ENCODE data around the gene ATF4.

DNA sequence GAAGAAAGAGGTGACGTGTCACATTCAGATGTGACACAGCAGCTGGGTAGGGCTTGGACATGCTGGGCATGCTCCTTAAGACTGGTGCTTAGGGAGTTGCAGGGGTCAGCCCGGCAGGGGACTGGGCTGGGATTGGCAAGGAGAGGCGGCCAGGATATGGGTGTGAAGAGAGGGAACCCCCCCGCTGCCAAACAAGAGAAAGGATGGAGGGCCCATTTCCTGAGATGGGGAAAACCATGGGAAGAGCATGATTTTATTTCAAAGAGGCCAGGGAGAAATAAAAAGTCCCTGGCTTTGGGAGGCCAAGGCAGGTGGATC lies 5.3 kb downstream of the ATF4 start:
- TF ChIP-seq, protein P1, sequence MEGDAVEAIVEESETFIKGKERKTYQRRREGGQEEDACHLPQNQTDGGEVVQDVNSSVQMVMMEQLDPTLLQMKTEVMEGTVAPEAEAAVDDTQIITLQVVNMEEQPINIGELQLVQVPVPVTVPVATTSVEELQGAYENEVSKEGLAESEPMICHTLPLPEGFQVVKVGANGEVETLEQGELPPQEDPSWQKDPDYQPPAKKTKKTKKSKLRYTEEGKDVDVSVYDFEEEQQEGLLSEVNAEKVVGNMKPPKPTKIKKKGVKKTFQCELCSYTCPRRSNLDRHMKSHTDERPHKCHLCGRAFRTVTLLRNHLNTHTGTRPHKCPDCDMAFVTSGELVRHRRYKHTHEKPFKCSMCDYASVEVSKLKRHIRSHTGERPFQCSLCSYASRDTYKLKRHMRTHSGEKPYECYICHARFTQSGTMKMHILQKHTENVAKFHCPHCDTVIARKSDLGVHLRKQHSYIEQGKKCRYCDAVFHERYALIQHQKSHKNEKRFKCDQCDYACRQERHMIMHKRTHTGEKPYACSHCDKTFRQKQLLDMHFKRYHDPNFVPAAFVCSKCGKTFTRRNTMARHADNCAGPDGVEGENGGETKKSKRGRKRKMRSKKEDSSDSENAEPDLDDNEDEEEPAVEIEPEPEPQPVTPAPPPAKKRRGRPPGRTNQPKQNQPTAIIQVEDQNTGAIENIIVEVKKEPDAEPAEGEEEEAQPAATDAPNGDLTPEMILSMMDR (IDR thresholded peaks at IDR 0.05; ENCODE audit: low read length), result no peak
- no peak for TF ChIP-seq EZH2 (IDR thresholded peaks at IDR 0.05; ENCODE audit: borderline replicate concordance, low read length)

Data from OCI-LY1 (cell line).